ENCODE measurements around the gene LRP1.

LRP1 gene

DNA sequence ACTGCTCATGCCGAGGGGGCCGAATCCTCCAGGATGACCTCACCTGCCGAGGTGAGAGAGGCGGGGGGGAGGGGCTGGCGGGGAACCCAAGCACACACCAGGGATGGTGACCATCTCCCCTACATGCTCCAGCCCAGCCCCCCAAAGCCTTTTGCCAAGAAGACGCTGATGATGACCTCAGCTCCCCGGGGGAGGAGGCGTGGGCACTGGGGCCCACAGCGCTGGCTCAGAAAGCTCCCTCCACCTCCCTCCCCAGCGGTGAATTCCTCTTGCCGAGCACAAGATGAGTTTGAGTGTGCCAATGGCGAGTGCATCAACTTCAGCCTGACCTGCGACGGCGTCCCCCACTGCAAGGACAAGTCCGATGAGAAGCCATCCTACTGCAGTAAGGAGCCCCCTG lies 64.6 kb downstream of the LRP1 start:
- Histone ChIP-seq H3K27me3 (ENCODE audit: control insufficient read depth, low read length) (no peaks in the 10 kb centered on the region), H3K9me2 (replicated peaks; ENCODE audit: control insufficient read depth, low read length) (no peaks in the 10 kb centered on the region), H3K9me3 (ENCODE audit: control insufficient read depth, insufficient read depth, low read length) (no peaks in the 10 kb centered on the region), H3K36me3 (ENCODE audit: control insufficient read depth, low read length) (no peaks in the 10 kb centered on the region), H3K4me1 (ENCODE audit: control insufficient read depth, low read length) (no peaks in the 10 kb centered on the region), H3K4me3 (ENCODE audit: low read length) (no peak overlapping the region), H3F3A (ENCODE audit: control insufficient read depth, insufficient read depth) (no peaks in the 10 kb centered on the region), H3K27ac (ENCODE audit: low read depth, low read length) (no peak overlapping the region), H4K20me1 (ENCODE audit: control insufficient read depth, insufficient read depth, low read depth, low read length) (no peaks in the 10 kb centered on the region), H3K79me2 (ENCODE audit: control insufficient read depth, low read length) (no peaks in the 10 kb centered on the region), H3K4me2 (ENCODE audit: low read length) (no peak overlapping the region)
- TF ChIP-seq, protein P1, sequence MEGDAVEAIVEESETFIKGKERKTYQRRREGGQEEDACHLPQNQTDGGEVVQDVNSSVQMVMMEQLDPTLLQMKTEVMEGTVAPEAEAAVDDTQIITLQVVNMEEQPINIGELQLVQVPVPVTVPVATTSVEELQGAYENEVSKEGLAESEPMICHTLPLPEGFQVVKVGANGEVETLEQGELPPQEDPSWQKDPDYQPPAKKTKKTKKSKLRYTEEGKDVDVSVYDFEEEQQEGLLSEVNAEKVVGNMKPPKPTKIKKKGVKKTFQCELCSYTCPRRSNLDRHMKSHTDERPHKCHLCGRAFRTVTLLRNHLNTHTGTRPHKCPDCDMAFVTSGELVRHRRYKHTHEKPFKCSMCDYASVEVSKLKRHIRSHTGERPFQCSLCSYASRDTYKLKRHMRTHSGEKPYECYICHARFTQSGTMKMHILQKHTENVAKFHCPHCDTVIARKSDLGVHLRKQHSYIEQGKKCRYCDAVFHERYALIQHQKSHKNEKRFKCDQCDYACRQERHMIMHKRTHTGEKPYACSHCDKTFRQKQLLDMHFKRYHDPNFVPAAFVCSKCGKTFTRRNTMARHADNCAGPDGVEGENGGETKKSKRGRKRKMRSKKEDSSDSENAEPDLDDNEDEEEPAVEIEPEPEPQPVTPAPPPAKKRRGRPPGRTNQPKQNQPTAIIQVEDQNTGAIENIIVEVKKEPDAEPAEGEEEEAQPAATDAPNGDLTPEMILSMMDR (IDR thresholded peaks at IDR 0.05; ENCODE audit: low read depth, low read length, poor library complexity, severe bottlenecking): no peak
- no peak for TF ChIP-seq EZH2phosphoT487 (IDR thresholded peaks at IDR 0.05; ENCODE audit: borderline replicate concordance, low read length)

GRCh38 chr12:57193706-57194245 lies 65.5 kb downstream of the LRP1 start:
- no peak for TF ChIP-seq EZH2phosphoT487 (IDR thresholded peaks at IDR 0.05; ENCODE audit: borderline replicate concordance, low read length)
- TF ChIP-seq, protein P1 (IDR thresholded peaks at IDR 0.05; ENCODE audit: low read depth, low read length, poor library complexity, severe bottlenecking): no peak
- H3K4me1 ChIP-seq (ENCODE audit: control insufficient read depth, low read length): no peaks in the 10 kb centered on the region
- H3K79me2 ChIP-seq (ENCODE audit: control insufficient read depth, low read length): no peaks in the 10 kb centered on the region
- no peaks in the 10 kb centered on the region for H3F3A ChIP-seq (ENCODE audit: control insufficient read depth, insufficient read depth)
- no peaks in the 10 kb centered on the region for H4K20me1 ChIP-seq (ENCODE audit: control insufficient read depth, insufficient read depth, low read depth, low read length)
- H3K27ac ChIP-seq (ENCODE audit: low read depth, low read length): no peak overlapping the region
- H3K9me3 ChIP-seq (ENCODE audit: control insufficient read depth, insufficient read depth, low read length): no peaks in the 10 kb centered on the region
- H3K4me2 ChIP-seq (ENCODE audit: low read length): no peak overlapping the region
- H3K27me3 ChIP-seq (ENCODE audit: control insufficient read depth, low read length): no peaks in the 10 kb centered on the region
- no peaks in the 10 kb centered on the region for H3K9me2 ChIP-seq (replicated peaks; ENCODE audit: control insufficient read depth, low read length)
- no peak overlapping the region for H3K4me3 ChIP-seq (ENCODE audit: low read length)
- H3K36me3 ChIP-seq (ENCODE audit: control insufficient read depth, low read length): no peaks in the 10 kb centered on the region

DNA sequence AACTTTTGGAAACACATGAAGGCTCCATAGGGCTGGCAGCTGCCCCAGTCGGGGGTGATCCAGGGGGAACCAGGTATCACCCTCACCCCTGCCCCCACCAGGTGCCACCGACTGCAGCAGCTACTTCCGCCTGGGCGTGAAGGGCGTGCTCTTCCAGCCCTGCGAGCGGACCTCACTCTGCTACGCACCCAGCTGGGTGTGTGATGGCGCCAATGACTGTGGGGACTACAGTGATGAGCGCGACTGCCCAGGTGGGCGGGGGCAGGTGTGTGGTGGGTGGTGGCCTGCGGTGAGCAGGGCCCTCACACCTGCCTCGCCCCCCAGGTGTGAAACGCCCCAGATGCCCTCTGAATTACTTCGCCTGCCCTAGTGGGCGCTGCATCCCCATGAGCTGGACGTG lies 66.0 kb downstream of the LRP1 start:
- H3K27ac ChIP-seq (ENCODE audit: low read depth, low read length): no peak overlapping the region
- no peaks in the 10 kb centered on the region for H3K36me3 ChIP-seq (ENCODE audit: control insufficient read depth, low read length)
- no peaks in the 10 kb centered on the region for H3K4me1 ChIP-seq (ENCODE audit: control insufficient read depth, low read length)

More for the DNA sequence above, 66.0 kb downstream of the LRP1 start:
- no peaks in the 10 kb centered on the region for H3K79me2 ChIP-seq (ENCODE audit: control insufficient read depth, low read length)
- no peak overlapping the region for H3K4me2 ChIP-seq (ENCODE audit: low read length)
- no peaks in the 10 kb centered on the region for H4K20me1 ChIP-seq (ENCODE audit: control insufficient read depth, insufficient read depth, low read depth, low read length)
- H3F3A ChIP-seq (ENCODE audit: control insufficient read depth, insufficient read depth): no peaks in the 10 kb centered on the region
- no peak for TF ChIP-seq EZH2phosphoT487 (IDR thresholded peaks at IDR 0.05; ENCODE audit: borderline replicate concordance, low read length)
- TF ChIP-seq, protein P1 (IDR thresholded peaks at IDR 0.05; ENCODE audit: low read depth, low read length, poor library complexity, severe bottlenecking): no peak
- no peaks in the 10 kb centered on the region for H3K9me3 ChIP-seq (ENCODE audit: control insufficient read depth, insufficient read depth, low read length)
- no peak overlapping the region for H3K4me3 ChIP-seq (ENCODE audit: low read length)
- no peaks in the 10 kb centered on the region for H3K27me3 ChIP-seq (ENCODE audit: control insufficient read depth, low read length)
- H3K9me2 ChIP-seq (replicated peaks; ENCODE audit: control insufficient read depth, low read length): no peaks in the 10 kb centered on the region

Measured in DOHH2 (cell line).